Stimulated activated CD8-positive, alpha-beta memory T cell treated with anti-CD3 and anti-CD28 coated beads, Interleukin-12 subunit alpha, Interleukin-12 subunit beta, amount 100 ng/mL, for 24 hours (primary cell): ENCODE results near the gene ATP10A.

ENCODE experiments used
- DNase-seq: peaks from one replicate; pipeline ENCODE4 v3.0.0-alpha.2; 2020; ENCODE audit errors: extremely low read depth

Gene ATP10A

DNA sequence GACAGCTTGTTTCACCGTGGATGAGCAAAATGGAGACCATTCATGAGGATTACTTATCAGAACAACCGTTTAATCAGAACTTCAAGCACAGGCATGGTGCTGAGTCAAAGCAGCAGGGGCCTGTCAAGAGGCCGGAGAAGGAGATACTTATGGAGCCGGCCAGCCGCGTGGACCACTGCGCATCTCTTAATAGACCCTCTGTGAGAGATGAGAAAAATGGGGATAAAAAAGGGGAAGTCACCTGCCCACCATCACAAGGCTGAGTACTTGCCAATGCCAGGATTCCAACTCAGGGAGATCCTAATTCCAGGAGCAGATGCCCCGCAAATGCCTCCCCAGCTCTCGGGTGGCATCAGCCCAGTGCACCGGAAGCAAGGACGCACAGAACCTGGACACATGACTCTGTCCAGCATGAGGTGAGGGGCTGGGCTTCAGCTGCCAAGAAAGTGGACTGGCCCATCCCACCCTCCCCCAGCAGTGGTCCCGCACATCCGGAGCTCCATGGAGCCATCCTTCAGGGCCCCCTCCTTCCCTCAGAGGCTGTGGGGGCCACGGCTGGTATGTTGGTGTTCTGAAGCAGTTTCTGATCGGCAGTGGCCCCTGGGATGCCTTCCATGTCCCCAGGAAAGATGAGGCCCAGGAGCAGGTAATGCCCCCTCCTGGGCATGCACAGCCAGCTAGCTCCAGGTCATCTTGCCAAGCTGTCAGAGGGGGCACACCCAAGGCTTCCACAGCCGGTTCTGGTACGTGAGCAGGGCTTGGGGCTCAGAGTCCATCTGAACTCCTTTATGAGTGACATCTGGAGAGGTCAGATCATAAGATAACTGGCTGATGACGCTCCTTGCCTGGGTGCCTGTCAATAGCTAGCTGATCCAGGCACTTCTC is 143.8 kb downstream of the ATP10A start:
- DNase-seq: no peak

DNA sequence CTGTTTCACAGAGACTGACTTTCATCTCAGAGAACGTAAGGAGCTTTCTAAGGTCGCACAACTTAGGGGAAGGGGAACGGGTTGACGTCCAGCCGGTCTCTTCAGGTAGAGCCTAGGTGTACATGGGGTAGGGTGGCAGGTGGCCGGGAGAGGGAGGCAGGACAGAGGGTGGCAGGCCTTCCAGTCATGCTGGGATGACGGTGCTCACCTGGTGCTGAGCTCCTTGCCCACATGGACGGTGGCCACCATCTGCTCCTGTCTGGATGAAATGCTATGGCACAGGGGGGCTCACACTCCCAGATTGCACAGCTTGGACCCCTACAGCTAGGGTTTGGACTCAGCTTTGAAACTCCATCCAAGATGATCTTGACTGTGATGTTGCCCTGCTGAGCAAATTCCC is 144.5 kb downstream of the ATP10A start:
- no peak for DNase-seq

DNA sequence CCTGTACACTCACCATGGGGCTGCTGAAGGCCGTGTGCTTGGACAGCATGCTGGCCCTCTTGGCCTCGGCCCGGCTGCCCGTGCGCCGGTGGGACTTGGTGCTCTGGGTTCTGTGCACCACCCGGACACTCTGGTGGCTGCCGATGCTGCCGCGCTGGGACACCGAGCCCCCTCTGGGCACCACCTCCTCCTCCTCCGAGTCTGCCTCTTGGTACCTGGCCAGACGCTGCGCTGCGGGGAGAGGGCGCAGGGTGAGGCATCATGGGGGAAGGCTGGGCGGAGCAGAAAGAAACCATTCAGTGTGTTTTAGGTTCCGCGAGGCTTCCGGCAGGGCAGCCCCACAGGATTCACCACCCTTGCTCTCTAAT is 145.0 kb downstream of the ATP10A start:
- DNase-seq: no peak

DNA sequence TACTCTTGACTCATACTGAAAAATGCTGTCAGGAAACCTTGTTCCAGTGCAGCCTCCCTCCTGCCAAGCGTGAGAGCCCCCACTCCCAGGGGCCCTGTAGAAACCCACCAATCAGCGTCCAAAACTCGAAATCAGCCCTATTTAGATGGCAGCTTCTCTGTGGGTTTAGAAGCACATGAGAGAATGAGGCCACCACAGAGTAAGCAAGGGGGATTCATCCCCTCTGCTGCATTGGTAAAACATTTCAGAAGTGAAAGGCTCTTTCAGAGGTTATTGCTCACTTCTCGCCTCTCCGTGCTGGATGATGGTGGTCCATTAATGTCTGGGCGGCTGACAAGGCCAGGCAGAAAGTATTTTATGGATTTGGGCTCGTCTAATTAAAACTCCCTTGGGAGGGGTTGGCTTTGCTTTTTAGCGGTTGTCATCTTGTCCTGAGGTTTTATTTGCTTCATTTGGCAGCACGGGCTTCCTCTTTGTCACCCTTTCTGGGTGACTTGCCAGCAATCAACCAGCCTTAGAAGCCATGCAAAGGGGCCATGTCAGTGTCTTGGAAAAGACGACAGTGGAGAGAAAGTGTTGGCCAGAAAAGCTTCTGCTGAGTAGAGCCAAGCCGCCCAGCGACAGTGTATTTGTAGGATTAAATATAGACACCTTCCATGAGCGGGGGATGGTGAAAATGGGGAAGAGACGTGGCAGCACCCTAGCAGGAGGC is 145.5 kb downstream of the ATP10A start:
- no peak for DNase-seq

DNA sequence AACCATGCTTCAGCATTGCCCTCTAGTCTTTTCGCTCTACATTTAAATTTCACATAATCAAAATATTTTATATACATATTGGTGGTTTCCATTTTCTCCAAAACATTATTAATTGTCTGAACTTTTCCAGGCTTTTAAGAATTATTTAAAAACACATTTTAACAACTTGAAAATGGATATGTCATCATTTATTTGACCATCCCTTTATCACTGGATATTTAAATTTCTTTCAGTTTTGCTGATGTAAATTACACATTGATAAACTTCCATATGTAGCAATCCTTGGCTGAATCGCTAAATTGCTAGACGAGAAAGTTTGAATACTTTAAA is 146.0 kb downstream of the ATP10A start:
- DNase-seq: no peak

DNA sequence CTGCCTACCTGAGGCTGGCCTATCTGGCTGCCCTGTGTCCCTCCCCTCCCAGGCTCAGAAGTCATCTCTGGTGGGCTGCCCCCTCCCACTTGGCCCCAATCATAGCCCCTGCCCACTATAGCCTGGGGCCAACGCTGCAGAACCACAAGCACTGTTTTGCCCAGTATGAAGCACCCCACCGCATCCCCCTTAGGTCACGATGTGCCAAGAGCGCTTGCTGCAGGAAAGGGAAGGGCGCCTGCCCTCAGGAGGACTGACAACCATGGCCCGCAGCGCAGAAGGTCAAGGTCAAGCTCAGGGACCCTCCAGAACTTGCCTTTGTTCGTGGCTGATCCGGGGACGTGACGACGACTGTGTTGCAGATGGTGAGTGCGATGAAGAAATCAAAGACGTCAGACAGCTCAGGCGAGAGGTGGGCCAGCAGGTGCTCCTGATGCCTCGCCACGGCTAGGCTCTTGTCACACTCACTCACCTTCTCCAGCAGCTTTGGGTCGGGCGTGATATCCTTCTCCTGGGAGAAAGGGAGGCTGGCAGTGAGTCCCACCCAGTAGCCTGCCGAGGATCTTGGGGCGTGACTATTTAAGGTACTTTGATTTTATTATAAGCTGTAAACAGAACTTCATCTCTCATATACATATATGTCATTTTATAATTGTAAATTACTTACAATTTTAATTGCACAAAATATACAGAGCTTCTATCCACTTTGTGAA is 146.6 kb downstream of the ATP10A start:
- no peak for DNase-seq

DNA sequence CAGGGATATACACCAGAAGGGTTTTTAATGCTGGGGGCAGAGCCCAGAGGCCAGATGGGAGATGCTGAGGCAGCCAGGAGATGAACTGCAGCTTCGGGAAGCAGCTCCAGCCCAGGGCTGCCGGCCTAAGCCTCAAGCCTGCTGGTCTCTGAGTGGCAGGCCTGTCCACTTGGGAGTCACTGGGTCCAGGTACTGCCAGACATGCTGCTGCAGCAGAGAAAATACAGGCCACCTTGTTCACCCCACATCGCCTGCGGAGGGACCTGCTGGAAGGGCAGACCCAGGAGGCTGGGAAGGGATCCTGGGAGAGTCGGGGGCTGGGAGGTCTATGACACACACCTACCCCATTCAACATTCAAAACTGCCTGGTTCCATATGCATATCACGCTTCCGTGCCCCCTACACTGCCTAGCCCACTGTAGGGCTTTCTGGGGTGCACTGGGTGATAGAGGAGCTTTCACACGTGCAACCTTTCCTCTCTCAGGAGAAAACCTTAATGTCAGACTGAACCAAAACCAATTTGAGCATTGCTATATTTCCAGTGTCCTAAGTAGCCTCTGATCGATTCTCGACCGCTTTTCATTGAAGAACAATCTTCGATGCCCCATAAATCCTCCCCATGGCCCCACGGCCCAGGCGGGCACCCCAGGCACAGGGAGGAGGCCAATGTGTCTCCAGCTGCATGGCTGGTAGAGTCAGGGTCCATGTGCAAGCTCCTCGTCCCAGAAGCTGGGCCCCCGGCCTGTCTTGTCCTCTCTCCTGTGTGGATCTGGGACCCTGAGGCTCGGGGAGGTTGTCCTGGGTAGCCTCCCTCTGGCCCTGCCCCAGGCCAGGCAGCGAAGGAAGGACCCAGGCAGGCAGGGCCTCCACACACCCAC is 147.4 kb downstream of the ATP10A start:
- DNase-seq: no peak

DNA sequence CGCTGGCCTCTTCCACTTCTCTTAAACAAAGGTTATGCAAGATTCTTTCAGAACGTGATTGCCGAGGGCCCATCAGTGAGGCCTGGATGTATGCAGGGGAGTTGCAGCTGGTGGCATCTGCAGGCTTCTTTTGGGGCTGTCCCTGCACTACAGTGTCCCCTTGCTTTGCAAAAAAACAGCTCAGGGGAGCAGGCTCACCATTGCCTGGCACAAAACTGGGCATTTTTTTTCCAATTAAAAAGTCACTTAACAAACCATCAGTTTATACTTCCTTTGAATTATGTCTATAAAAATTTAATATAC is 148.6 kb downstream of the ATP10A start:
- DNase-seq: no peak

DNA sequence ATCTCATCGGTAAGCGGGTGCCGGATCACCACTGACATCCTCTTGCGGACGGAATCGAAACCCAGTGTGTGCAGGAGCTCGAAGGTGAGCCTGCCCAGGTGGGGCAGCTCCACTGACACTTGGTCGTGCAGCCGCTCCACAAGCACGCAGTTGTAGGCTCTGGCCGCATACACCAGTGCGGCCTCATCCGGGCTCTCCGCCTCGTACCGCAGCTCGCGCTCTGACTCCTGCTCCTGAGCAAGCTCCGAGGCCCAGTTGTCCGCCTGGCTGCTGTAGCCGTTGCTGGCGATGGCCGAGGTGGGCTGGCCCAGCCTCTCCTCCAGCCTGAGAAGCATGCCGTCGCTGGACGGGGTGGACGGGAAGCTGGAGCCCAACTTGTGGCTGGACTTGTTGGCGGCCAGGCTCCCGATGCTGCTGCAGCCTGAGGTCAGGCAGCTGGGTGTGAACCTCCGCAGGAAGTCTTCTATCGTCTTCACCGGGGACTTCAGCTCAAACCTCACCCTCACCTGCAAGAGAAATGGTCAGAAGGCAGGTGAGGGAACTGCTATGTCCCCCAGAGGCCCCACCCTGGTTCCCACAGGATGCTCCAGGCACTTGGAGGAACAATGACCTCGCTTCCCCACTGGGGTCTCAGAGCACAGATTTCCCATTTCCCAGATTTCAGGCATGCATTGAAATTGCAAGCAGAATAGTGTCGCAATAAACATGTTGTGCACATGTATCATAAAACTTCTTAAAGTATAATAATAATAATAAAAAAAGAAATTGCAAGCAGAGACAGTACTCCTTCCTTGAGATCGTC is 149.2 kb downstream of the ATP10A start:
- no peak for DNase-seq

DNA sequence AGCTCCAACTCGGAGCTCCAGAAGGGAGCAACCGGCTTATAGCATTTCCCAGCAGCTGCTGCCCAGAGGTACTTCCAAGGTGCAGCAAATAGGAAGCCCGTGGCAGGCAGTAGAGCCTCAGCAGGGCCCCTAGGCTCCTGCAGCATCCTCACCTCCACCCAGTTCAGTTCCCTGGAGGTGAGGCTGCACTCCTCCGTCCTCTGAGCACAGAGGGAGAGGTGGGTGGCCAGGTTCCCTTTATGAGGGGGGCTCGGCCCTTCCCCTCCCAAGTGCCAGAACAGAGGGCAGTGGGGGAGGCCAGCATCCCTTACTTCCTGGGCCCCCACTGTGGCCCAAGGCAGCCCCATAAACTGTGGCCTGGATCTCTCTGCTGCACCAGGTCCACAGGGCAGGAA is 150.2 kb downstream of the ATP10A start:
- no peak for DNase-seq

DNA sequence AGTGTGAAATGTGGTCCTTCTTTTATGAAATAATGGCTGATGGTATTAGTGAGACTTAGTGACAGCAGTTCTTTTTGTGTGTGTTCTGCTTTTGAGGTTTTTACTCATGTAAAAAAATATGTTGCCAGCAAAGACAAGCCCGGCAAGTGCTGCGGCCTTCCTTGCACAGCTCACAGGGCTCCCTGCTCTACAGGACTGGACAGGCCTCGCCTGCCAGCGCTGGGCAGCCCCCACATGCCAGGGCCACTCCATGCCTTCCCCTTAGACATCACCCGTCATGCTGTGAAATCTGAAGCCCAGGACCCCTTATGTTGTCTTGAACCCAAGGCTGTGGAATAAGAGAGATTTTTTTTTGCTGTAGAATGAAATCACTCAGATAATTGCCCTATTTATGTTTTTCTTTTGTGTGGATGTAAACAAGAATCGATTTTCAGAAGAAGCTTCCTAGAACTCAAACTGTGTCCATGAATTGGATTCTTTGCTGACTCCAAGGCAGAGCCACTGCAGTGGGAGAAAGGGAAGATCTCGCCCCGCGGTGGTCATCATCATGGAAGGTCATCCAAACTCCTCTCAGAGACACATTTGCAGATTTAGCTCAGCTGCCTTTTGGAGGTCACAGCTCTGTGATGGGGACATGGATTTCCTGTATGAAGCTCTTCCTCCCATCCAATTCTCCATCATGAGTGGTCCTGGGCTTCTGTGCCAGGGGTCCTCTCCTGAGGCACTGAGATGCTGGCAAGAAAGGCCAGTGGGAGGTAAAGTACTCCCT is 150.8 kb downstream of the ATP10A start:
- no peak for DNase-seq

DNA sequence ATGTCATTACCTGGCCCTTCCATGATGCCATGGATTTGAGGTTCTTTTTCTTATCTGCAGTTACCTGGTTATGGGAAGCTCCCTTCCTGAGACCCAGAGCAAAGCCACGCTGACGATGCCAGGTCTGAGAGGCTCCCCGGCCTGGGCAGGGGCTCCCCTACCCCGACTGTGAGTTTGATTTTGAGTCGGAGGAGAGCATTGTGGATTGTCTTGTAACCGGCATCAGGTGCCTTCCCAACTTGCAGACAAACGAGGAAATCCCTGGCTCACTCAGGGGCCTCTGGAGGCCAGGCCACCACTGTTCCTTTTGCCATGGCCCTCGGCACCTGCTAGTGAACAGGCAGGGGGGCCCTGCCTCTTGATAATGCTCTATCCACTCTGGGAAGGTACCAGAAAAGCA is 151.4 kb downstream of the ATP10A start:
- no peak for DNase-seq

DNA sequence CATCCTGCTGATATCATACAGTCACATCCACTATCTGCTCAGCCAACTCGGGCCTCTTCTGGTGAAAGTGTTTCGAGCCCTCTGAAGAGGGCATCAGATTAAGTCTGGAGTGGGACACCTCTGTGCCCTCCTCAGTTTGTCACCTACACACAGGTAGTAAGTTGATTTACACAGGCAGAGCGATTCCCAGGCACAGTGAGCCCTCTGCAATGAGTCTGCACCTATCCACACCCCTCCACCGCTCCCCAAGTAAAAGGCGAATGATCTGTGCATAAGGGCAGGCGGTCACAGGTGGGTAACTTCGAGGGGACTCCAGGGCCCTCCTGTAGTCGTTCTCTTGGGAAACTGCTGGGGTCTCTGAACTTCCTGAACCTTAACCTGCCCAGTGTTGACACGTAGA is 152.0 kb downstream of the ATP10A start:
- DNase-seq: no peak

DNA sequence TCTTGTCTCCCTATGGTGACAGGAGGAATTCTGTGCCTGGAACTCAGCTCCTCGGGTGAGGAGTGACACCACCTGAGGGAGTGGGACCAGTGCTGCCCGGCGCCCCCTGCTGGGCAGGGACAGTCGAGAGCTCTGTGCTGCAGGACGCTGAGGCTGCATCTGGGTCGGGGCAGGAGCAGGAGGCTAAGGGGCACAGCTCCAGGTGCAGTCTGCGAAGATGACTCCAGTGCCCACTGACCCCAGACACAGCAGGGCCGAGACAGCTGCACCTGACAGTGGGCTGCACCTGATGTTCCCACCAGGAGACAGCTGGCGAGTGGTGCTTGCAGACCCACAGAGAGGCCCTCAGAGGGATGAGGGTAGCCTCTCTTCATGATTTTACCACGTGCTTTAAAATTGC is 152.9 kb downstream of the ATP10A start:
- DNase-seq: peak; percentile 9

DNA sequence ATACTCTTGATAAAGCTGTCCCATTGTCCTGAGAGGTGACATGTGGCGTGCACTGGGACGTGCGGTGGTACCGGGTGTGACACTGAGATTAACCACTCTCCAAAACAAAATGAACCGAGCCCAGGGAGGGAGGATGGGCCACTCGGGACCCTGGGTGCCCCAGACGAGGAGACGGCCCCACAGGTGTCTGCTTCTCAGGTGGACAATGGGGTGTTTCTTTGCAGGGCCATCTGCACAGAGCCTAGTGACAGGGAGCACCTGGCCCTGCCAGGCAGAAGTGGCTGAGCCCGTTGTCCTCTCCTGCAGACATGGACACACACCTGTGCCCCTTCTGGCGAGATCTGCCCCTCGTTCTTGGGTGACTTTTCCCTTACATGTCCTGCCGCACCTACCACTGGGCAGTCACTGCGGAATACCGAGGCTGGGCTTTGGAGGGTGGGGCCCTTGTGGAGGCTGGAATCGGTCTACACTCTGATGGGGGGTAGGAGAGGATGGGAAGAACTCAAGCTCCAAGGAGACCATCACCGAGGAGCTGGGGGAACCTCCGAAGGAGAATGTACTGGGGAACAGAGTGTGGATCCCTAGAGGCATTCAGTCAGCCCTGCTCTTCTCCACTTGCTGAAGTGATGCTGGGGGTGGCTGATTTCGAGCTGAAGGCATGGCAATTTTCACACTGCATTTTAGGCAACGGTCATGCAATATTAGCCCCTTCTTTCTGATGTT is 153.5 kb downstream of the ATP10A start:
- no peak for DNase-seq

DNA sequence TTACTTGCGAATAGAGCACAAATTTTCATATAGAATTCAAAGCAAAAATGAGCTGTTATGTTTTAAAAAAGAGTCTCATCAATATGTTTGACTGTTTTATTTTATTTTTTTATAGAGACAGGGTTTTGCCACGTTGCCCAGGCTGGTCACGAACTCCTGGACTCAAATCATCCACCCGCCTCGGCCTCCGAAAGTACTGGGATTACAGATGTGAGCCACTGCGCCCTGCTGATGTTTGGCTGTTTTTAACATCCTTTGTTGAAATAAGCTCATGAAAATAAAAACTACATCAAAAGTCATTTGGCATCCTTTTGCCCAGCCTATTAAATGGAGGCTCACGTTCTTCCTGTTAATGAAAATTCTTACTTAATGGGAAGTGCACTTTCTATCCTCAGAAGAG is 154.7 kb downstream of the ATP10A start:
- DNase-seq: no peak

DNA sequence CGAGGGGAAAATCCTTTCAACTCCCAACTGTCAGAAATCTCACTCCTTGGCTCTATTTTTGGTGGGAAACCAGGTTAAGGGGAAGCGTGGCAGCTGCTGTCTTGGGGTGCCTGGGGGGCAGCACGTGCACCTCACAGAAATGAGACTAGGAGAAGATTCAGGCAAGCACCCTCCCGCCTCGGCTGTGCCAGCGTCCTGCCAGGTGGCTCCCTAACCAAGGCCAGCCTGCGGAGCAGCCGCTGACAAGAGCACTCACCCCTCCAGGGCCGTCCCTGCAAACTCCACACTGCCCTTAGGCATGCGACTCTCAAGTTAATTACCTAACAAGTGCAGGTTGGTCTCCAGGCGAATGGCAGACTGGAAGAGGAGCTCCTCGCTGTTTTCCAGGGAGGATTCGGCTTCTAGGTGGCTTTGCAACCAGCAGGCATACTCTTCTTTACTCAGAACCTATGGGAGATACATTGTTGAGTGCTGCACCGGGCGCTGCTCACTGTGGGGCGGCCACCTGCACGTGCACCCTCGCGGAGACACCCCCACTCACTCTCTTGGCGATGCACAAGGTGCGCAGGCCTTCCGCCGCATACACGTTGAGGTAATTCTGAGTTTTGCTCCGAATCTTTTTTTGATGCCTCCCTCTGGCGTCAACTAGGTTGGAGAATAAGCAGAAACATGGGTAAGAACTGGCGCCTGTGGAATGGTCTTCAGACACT is 155.3 kb downstream of the ATP10A start:
- no peak for DNase-seq

DNA sequence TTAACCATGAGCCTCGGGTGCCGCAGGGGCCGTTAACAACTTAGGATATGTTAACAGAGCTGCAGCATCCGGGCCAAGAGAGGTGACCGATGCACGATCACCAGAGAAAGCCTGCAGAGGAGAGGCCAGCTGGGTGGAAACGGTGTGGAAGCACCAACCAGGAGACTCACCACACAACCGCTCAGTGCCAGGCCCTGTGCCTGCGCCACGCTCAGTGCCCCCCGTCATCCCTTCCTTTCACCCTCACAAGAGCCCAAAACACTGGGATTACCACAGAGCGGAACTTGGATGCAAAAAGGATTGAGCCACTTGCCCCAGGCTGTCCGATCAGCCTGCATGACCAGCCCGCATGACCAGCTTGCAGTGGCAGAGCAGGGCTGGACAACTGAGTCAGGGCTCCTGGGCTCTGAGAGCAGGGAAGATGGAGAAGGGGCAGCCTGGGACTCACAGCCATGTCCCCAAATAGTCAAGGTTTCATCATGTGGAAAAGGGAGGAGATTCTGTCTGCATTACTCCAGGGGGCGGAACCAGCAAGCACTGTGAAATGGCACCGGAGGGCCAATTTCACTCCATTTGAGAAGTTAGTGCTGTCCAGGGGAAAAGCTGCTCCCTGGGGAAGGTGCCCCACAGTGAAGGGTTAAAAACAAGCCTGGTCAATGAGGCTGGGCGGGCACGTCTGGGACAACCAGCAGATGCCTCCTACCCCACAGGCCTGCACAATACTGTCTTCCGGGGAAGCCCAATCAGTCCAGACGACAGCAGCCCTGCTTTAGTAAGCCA is 156.8 kb downstream of the ATP10A start:
- no peak for DNase-seq
